HG02610 (cell line): ENCODE results near the gene CD55.
"Not testable (repeated sequence)": the region's sequence is repeated elsewhere in the genome, so short reads cannot be mapped to it uniquely, and the experiment has no call there.

Experiments
- ATAC-seq: cut with Tn5 transposase; IDR thresholded peaks from one replicate; pipeline ENCODE4 v1.9.1; 2021; ENCODE audit warnings: mild to moderate bottlenecking, moderate library complexity; ENCODE audit not compliant: unreplicated experiment

CD55 gene

GRCh38 chr1:207304710-207305488 is 16.6 kb upstream of the CD55 start:
- ATAC-seq, result no peak

DNA sequence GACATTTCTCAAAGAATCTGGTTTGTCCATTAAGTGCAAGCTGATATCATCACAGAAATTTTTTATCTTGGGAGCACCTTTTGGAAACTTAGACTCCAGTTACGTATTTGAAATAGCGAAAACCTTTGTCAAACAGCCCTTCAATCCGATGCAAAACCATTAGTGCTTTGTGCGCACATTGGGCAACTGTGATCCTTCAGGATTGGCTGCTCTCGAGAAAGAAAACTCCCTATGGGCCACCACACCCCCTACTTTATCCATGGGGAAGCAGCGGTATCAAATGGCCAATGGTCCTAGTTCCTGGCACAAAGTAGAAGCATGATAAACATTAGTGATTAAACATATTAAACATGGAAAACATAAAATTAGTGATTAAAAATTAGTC is 16.0 kb upstream of the CD55 start:
- ATAC-seq, result no peak

- no peak for ATAC-seq
Measured at GRCh38 chr1:207306023-207306422, 15.5 kb upstream of the CD55 start.

- no peak for ATAC-seq
Measured at GRCh38 chr1:207306603-207307002, 14.9 kb upstream of the CD55 start.

- no peak for ATAC-seq
Measured at GRCh38 chr1:207308451-207309190, 12.9 kb upstream of the CD55 start.

- no peak for ATAC-seq
Measured at GRCh38 chr1:207309745-207310273, 11.7 kb upstream of the CD55 start.

GRCh38 chr1:207311888-207312603 is 9.4 kb upstream of the CD55 start:
- no peak for ATAC-seq

DNA sequence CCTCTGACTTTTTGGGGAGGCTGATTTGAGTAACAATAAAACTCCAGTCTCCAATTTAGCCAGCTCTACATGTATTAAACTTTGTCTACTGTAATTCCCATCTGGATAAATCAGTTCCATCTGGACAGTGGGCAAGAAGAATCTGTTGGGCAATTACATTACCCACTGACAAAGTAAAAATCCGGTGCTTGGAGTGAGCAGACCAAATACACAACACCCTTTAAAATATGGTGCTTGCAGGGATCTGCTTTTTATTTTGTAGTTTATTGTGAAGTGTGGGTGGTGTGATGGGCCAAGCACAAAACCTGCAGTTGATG is 8.9 kb upstream of the CD55 start:
- no peak for ATAC-seq

DNA sequence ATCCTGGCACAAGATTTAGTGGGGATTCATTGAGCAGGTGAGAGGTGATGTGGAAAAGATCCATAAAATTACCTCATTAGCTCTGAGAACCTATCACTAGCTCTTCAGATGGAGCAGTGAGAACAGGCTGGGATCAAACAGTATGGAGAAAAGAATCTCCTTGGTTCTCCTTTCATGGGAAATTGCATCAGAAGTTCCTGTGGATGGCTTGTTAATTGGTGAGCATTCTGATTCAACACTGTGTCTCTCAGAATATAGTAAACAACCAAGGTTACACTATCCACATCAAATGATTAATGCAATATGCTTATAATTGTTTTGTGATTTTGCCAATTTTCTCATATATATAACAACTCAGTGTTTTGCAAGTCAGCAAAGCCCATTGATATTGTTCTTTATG is 8.3 kb upstream of the CD55 start:
- ATAC-seq, result no peak

- ATAC-seq, result no peak
Measured at GRCh38 chr1:207314816-207315215, 6.7 kb upstream of the CD55 start.

GRCh38 chr1:207315435-207315834 is 6.0 kb upstream of the CD55 start:
- ATAC-seq, result no peak

DNA sequence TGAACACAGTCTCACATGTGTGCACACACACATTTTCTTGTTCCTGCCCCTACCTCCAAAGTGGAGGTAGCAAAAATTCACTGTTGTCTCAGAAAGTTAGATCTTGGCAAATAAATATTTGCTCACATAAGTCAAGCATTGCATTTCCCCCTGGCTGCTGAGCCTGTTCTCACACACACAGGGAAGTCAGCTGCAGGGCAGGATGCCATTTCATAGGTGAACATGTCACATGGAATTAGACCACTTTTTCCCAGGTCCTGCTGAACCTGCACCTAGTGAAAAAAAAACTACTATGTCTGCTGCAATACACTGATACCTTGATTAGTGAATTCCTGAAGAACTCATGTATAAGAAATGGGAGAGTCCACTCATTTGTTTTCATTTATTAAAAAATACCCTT is 5.3 kb upstream of the CD55 start:
- no peak for ATAC-seq

DNA sequence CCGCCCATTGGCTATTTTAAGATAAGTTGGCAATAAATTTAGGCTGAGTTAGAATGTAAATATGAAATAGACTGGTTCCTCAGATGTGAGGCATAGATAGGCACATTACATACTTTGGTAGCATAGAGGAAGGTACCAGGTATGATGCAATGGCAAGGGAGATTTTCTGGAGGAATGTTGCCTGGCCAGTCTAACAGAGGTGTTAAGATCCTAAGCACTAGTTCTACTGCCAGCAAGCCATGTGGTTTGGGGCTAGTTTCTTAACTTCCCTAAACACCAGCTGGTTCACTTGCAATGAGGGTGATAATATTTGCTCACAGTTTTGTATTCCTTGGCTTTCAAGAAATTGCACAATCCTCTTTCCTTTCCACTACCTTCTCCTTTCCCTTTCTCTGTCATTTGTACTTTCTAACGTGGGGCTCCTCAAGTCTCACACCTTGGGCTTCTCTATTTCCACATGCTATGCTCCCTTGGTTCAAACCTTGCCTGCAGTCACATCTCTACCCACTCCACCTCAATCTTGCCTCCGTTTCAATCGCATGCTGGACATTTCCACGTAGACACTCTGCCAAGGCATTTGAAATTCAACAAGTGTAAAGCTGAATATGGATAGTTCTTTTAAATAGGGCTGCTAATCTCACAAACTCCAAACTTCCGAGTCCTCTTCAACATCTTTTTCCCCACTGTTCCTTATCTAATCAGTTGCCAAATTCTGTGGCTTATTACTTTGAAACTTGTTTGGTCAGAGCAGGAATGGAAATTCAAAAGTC is 4.7 kb upstream of the CD55 start:
- ATAC-seq, result no peak

GRCh38 chr1:207317561-207317960 is 3.9 kb upstream of the CD55 start:
- no peak for ATAC-seq

GRCh38 chr1:207318072-207318619 is 3.3 kb upstream of the CD55 start:
- ATAC-seq, result no peak

DNA sequence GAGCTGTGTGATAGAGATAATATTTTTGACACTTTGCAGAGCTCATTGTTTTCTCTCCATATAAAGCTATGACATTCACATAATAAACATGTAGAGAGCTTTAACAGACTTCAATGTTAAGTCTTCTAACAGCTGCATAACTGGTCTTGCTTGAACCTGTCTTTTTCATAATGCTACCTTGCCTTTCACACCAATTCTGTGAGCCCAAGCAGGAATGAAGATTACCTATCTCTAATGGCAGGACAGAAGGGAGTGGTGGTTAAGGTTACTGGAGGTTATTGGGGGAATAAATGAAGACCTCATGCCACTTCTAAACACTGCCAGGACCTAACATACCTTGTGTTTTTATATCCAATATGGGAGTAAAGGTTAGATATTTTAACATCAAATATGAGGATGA is 2.3 kb upstream of the CD55 start:
- no peak for ATAC-seq

DNA sequence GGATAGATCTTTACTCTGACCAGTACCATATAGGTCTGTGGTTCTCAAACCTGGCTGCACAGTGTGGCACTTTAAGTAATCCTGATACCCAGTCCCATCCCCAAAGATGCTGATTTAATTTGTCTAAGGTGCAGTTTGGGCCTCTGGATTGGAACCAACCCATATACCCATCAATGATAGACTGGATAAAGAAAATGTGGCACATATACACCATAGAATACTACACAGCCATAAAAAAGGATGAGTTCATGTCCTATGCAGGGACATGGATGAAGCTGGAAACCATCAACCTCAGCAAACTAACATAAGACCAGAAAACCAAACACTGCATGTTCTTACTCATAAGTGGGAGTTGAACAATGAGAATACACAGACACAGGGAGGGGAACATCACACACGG is 1.4 kb upstream of the CD55 start:
- not testable (repeated sequence) for ATAC-seq

DNA sequence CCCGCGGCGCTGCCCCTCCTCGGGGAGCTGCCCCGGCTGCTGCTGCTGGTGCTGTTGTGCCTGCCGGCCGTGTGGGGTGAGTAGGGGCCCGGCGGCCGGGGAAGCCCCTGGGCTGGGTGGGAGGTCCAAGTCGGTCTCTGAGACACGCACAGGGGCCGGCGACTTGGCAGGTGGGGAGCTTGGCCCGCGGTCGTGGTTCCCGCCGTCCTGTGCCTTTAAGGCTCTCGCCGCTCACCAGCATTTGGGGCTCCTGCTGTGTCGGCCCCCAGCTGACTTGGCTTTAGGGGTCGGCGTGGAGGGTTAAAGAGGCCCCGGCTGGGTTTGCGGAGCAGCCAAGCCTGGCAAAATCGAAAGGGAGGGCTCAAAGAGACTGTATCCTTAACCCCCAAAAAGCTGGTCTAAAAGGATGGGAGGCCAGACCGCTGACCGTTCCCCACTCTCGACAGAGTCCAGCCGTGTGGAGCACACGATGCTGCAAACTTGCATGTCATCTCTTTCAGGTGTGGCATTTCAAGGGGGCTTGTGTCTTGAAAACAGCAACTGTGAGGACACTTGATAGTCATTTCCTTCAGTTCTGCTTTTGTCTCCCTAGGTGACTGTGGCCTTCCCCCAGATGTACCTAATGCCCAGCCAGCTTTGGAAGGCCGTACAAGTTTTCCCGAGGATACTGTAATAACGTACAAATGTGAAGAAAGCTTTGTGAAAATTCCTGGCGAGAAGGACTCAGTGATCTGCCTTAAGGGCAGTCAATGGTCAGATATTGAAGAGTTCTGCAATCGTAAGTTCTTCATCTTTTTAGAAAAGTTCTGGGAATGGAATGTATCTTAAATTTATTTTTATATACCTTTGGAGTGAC is 540 bp downstream of the CD55 start:
- no peak for ATAC-seq

DNA sequence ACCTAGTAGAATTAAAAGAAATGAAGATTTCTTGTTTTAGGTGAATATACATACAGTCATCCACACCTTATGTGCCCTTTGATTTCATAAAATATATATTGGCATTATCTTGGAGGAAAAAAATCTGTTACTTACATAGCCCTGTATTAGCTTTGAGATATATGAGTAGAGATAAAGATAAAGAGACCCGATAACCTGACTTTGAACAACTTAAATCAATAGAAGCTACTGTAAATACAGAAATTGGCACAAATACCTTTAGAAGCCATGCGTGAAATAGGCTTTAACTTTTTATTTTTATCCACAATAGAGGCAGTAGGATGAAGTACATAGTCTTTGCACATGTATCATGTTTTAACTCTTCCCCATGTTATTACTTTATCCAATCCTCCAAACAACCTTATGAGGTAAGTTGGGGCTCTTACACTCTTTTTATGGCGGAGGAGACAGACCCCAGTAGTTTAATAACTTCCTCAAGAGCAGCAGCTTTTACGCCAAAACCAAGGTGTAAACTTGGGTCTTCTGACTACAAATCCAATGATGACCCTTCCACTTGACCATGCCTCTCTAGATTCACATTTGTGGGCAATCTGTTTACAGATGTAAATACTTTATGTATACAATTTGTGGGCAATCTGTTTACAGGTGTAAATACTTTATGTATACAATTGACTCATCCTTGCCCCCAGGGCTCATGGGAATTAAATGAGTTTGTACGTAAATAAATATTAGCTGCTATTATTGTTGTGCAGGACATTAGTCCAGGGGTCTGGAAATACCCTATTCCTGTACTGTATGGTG is 2.1 kb downstream of the CD55 start:
- ATAC-seq, result no peak
